ENCODE results near the gene SYCE3.
A peak's percentile ranks its signal among the peaks of the same experiment; 100 is the strongest.

Gene SYCE3

GRCh38 chr22:50574383-50574755, 11.7 kb upstream of the SYCE3 start:
- no peak for ATAC-seq

GRCh38 chr22:50573491-50574382, 11.0 kb upstream of the SYCE3 start:
- ATAC-seq, result no peak

GRCh38 chr22:50572965-50573364, 10.2 kb upstream of the SYCE3 start:
- ATAC-seq, result no peak

- no peak for ATAC-seq
Observed at GRCh38 chr22:50571264-50572175, 8.8 kb upstream of the SYCE3 start.

GRCh38 chr22:50570861-50571260, 8.1 kb upstream of the SYCE3 start:
- ATAC-seq, result no peak

GRCh38 chr22:50569896-50570535, 7.3 kb upstream of the SYCE3 start:
- ATAC-seq, result no peak

GRCh38 chr22:50569041-50569459, 6.3 kb upstream of the SYCE3 start:
- no peak for ATAC-seq

- no peak for ATAC-seq
Observed at GRCh38 chr22:50568626-50569025, 5.9 kb upstream of the SYCE3 start.

GRCh38 chr22:50567721-50568252, 5.1 kb upstream of the SYCE3 start:
- ATAC-seq, result no peak

GRCh38 chr22:50564289-50564688, 1.6 kb upstream of the SYCE3 start:
- ATAC-seq, result no peak

- ATAC-seq, result peak in 1 of 2 donors; percentile 1
Observed at GRCh38 chr22:50563413-50564160, 868 bp upstream of the SYCE3 start.

- no peak for ATAC-seq
Observed at GRCh38 chr22:50561401-50562358, 1.0 kb downstream of the SYCE3 start.

GRCh38 chr22:50560034-50560433, 2.7 kb downstream of the SYCE3 start:
- ATAC-seq, result no peak

GRCh38 chr22:50556703-50557102, 6.0 kb downstream of the SYCE3 start:
- no peak for ATAC-seq

- ATAC-seq, result no peak
Observed at GRCh38 chr22:50553310-50553709, 9.4 kb downstream of the SYCE3 start.

- ATAC-seq, result no peak
Observed at GRCh38 chr22:50551160-50551752, 11.5 kb downstream of the SYCE3 start.

GRCh38 chr22:50550395-50550794, 12.3 kb downstream of the SYCE3 start:
- ATAC-seq, result no peak

- ATAC-seq, result no peak
Observed at GRCh38 chr22:50548921-50549790, 13.6 kb downstream of the SYCE3 start.
